HepG2 (cell line): ENCODE results near the gene SHISA5. TPM values are rescaled to one million over a fixed set of nuclear protein-coding genes. Genes with fewer than 3 reads are reported as not detected.

Source experiments
- BHLHE40 ChIP-seq: IDR thresholded peaks from 2 replicates; pipeline ENCODE4 v1.6.1; 2011; ENCODE audit warnings: low read length, improper control_type of control experiment
- PITX1 ChIP-seq: sonication (generic); formaldehyde crosslinking; IDR thresholded peaks from 2 replicates; pipeline ENCODE4 v1.5.1; 2020; ENCODE audit warnings: mild to moderate bottlenecking, missing genetic modification reagents
- SOX6 ChIP-seq, 2 experiments: fragments of 450-650 bp in 1 of 2; sonication (generic) in 1 of 2; formaldehyde crosslinking in 1 of 2; IDR thresholded peaks; 2 replicates each; pipeline versions ENCODE4 v1.4.0 to v1.6.1; 2017 to 2020; ENCODE audit warnings: antibody characterized with exemption in 1 of 2, mild to moderate bottlenecking in 1 of 2, missing genetic modification reagents in 1 of 2
- TSC22D2 ChIP-seq: sonication (generic); formaldehyde crosslinking; IDR thresholded peaks from 2 replicates; pipeline ENCODE4 v1.5.1; 2020; ENCODE audit warnings: missing genetic modification reagents, mild to moderate bottlenecking, borderline replicate concordance
- YY1 ChIP-seq: IDR thresholded peaks from 2 replicates; pipeline ENCODE4 v1.6.1; 2011; ENCODE audit warnings: low read length, low read depth, moderate library complexity, mild to moderate bottlenecking; ENCODE audit not compliant: insufficient read depth, insufficient replicate concordance
- ZKSCAN8 ChIP-seq: IDR thresholded peaks from 2 replicates; pipeline ENCODE4 v1.6.1; 2016; ENCODE audit warnings: borderline replicate concordance, missing genetic modification reagents, missing compliant biosample characterization
- ZNF121 ChIP-seq: sonication (generic); formaldehyde crosslinking; IDR thresholded peaks from 2 replicates; pipeline ENCODE4 v1.5.0; 2020; ENCODE audit warnings: mild to moderate bottlenecking, missing genetic modification reagents
- ZNF230 ChIP-seq: sonication (generic); formaldehyde crosslinking; IDR thresholded peaks from 2 replicates; pipeline ENCODE4 v1.4.0; 2020; ENCODE audit warnings: mild to moderate bottlenecking, missing genetic modification reagents
- ZNF292 ChIP-seq: sonication (generic); formaldehyde crosslinking; IDR thresholded peaks from 2 replicates; pipeline ENCODE4 v1.8.1; 2022; ENCODE audit warnings: mild to moderate bottlenecking, low read depth, missing genetic modification reagents, borderline replicate concordance
- ZNF782 ChIP-seq: sonication (generic); formaldehyde crosslinking; IDR thresholded peaks from 2 replicates; pipeline ENCODE4 v1.4.0; 2020; ENCODE audit warnings: missing genetic modification reagents, mild to moderate bottlenecking, borderline replicate concordance
- ZSCAN25 ChIP-seq: sonication (generic); formaldehyde crosslinking; IDR thresholded peaks from 2 replicates; pipeline ENCODE4 v1.8.0; 2022; ENCODE audit warnings: mild to moderate bottlenecking, missing genetic modification reagents
- polyA plus RNA-seq, 8 experiments: library from polyadenylated mRNA; depleted of rRNA in 3 of 8; stranded (reverse) in 7 of 8; unstranded in 1 of 8; fragments of >200 nt; fragmentation: Illumina TruSeq in 4 of 8; extraction: Trizol in 4 of 8; gene quantifications; 2 replicates each; pipeline versions ENCODE4 v1.2.1 to v1.2.3, GENCODE V29; 2011 to 2016; ENCODE audit warnings: low read depth in 4 of 8, missing spikeins in 1 of 8, mixed read lengths in 1 of 8; ENCODE audit not compliant: insufficient read depth in 1 of 8
- total RNA-seq, 5 experiments: library from RNA; depleted of rRNA; stranded (reverse); fragments of >200 nt; fragmentation: Illumina TruSeq; extraction: Trizol; gene quantifications; 2 replicates each; pipeline ENCODE4 v1.2.3, GENCODE V29; 2016; ENCODE audit warnings: low read depth in 1 of 5
- TF ChIP-seq, protein P1 (sequence below): sonication (generic); formaldehyde crosslinking; IDR thresholded peaks from 2 replicates; pipeline ENCODE4 v1.4.0; 2020; ENCODE audit warnings: missing genetic modification reagents, borderline replicate concordance
- TF ChIP-seq, protein P2 (sequence below): sonication (generic); formaldehyde crosslinking; IDR thresholded peaks from 2 replicates; pipeline ENCODE4 v1.4.0; 2020; ENCODE audit warnings: low read depth, mild to moderate bottlenecking, missing genetic modification reagents
- TF ChIP-seq, protein P3 (sequence below): IDR thresholded peaks from 2 replicates; pipeline ENCODE4 v1.6.1; 2016; ENCODE audit warnings: missing genetic modification reagents, missing compliant biosample characterization
- TF ChIP-seq, protein P4 (sequence below): sonication (generic); formaldehyde crosslinking; IDR thresholded peaks from 2 replicates; pipeline ENCODE4 v1.4.0; 2020; ENCODE audit warnings: missing genetic modification reagents
- TF ChIP-seq, protein P5 (sequence below): sonication (generic); formaldehyde crosslinking; IDR thresholded peaks from 2 replicates; pipeline ENCODE4 v1.4.0; 2020; ENCODE audit warnings: missing genetic modification reagents

SHISA5 gene
- total and polyA plus RNA-seq, 2 of the 13 experiments (the other 11 are each of a cell fraction or from before 2014, with no cell fraction given): 75.8 to 91.4 TPM

DNA sequence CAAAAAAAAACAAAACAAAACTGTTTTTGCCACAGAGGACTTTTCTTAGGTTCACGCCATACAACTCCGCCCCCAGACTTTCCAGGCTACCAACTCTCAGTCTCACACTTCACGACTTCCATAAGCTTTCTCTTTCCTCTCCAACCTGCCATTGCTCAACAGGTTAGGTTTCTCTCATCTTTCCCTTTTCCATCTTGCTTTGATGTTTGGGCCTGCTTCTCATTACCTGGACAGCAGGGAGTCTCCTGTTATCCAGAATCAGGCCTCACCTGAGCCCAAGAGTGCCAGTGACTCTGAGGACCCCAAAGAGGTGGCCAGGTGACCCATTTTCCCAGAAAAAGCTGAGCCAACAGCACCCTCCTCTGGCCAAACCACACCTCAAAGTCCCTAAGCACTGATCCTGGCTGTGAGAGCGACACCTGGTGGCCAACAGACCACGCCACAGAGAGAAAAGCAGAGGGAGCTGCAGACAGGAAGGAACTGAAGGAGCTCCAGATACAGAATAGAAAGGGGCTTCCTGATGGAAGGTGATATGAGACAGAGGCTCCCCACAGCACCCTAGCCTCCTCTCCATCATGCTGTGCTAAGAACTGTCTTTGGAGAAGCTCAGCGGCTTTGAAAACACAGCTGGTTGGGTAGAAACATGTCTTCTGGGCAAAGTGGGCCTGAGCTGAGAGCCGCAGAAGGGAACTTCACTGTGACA is 68.0 kb downstream of the SHISA5 start (continued):
- TF ChIP-seq, protein P1, sequence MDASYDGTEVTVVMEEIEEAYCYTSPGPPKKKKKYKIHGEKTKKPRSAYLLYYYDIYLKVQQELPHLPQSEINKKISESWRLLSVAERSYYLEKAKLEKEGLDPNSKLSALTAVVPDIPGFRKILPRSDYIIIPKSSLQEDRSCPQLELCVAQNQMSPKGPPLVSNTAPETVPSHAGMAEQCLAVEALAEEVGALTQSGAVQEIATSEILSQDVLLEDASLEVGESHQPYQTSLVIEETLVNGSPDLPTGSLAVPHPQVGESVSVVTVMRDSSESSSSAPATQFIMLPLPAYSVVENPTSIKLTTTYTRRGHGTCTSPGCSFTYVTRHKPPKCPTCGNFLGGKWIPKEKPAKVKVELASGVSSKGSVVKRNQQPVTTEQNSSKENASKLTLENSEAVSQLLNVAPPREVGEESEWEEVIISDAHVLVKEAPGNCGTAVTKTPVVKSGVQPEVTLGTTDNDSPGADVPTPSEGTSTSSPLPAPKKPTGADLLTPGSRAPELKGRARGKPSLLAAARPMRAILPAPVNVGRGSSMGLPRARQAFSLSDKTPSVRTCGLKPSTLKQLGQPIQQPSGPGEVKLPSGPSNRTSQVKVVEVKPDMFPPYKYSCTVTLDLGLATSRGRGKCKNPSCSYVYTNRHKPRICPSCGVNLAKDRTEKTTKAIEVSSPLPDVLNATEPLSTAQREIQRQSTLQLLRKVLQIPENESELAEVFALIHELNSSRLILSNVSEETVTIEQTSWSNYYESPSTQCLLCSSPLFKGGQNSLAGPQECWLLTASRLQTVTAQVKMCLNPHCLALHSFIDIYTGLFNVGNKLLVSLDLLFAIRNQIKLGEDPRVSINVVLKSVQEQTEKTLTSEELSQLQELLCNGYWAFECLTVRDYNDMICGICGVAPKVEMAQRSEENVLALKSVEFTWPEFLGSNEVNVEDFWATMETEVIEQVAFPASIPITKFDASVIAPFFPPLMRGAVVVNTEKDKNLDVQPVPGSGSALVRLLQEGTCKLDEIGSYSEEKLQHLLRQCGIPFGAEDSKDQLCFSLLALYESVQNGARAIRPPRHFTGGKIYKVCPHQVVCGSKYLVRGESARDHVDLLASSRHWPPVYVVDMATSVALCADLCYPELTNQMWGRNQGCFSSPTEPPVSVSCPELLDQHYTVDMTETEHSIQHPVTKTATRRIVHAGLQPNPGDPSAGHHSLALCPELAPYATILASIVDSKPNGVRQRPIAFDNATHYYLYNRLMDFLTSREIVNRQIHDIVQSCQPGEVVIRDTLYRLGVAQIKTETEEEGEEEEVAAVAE: 0 out of 2 replicates have a peak, but pooled peaks have one; percentile 70
- TF ChIP-seq ZSCAN25 (CRISPR knock-in tag) (0 out of 2 replicates have a peak, but pooled peaks have one; percentile 25), ZKSCAN8 (CRISPR knock-in tag) (peak; percentile 40; the same call in 1 of the 2 replicates), ZNF782 (CRISPR knock-in tag) (no peak; the same call in 1 of the 2 replicates), PITX1 (CRISPR knock-in tag) (peak; percentile 75; the same call in 1 of the 2 replicates), SOX6 (IDR thresholded peaks at IDR 0.05) (no peak), SOX6 (CRISPR knock-in tag; IDR thresholded peaks at IDR 0.05) (peak; percentile 21; the same call in 1 of the 2 replicates), ZNF292 (CRISPR knock-in tag) (no peak), BHLHE40 (peak; percentile 36; the same call in 1 of the 2 replicates), TSC22D2 (0 out of 2 replicates have a peak, but pooled peaks have one; percentile 58), YY1 (peak; percentile 71), ZNF230 (CRISPR knock-in tag) (peak; percentile 53; the same call in 1 of the 2 replicates), ZNF121 (CRISPR knock-in tag) (peak; percentile 64; the same call in 1 of the 2 replicates)
- TF ChIP-seq, protein P2, sequence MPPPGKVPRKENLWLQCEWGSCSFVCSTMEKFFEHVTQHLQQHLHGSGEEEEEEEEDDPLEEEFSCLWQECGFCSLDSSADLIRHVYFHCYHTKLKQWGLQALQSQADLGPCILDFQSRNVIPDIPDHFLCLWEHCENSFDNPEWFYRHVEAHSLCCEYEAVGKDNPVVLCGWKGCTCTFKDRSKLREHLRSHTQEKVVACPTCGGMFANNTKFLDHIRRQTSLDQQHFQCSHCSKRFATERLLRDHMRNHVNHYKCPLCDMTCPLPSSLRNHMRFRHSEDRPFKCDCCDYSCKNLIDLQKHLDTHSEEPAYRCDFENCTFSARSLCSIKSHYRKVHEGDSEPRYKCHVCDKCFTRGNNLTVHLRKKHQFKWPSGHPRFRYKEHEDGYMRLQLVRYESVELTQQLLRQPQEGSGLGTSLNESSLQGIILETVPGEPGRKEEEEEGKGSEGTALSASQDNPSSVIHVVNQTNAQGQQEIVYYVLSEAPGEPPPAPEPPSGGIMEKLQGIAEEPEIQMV (CRISPR knock-in tag): 0 out of 2 replicates have a peak, but pooled peaks have one; percentile 30
- TF ChIP-seq, protein P3, sequence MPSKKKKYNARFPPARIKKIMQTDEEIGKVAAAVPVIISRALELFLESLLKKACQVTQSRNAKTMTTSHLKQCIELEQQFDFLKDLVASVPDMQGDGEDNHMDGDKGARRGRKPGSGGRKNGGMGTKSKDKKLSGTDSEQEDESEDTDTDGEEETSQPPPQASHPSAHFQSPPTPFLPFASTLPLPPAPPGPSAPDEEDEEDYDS (CRISPR knock-in tag): peak; percentile 57; the same call in 1 of the 2 replicates
- TF ChIP-seq, protein P4, sequence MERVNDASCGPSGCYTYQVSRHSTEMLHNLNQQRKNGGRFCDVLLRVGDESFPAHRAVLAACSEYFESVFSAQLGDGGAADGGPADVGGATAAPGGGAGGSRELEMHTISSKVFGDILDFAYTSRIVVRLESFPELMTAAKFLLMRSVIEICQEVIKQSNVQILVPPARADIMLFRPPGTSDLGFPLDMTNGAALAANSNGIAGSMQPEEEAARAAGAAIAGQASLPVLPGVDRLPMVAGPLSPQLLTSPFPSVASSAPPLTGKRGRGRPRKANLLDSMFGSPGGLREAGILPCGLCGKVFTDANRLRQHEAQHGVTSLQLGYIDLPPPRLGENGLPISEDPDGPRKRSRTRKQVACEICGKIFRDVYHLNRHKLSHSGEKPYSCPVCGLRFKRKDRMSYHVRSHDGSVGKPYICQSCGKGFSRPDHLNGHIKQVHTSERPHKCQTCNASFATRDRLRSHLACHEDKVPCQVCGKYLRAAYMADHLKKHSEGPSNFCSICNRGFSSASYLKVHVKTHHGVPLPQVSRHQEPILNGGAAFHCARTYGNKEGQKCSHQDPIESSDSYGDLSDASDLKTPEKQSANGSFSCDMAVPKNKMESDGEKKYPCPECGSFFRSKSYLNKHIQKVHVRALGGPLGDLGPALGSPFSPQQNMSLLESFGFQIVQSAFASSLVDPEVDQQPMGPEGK: peak; percentile 51
- TF ChIP-seq, protein P5, sequence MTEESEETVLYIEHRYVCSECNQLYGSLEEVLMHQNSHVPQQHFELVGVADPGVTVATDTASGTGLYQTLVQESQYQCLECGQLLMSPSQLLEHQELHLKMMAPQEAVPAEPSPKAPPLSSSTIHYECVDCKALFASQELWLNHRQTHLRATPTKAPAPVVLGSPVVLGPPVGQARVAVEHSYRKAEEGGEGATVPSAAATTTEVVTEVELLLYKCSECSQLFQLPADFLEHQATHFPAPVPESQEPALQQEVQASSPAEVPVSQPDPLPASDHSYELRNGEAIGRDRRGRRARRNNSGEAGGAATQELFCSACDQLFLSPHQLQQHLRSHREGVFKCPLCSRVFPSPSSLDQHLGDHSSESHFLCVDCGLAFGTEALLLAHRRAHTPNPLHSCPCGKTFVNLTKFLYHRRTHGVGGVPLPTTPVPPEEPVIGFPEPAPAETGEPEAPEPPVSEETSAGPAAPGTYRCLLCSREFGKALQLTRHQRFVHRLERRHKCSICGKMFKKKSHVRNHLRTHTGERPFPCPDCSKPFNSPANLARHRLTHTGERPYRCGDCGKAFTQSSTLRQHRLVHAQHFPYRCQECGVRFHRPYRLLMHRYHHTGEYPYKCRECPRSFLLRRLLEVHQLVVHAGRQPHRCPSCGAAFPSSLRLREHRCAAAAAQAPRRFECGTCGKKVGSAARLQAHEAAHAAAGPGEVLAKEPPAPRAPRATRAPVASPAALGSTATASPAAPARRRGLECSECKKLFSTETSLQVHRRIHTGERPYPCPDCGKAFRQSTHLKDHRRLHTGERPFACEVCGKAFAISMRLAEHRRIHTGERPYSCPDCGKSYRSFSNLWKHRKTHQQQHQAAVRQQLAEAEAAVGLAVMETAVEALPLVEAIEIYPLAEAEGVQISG (CRISPR knock-in tag): peak; percentile 74
